Panc1 (cell line): ENCODE data around the gene BICD2.

ENCODE experiments used
- CTCF ChIP-seq: fragments of 450-650 bp; IDR thresholded peaks from 2 replicates; pipeline ENCODE4 v1.5.1; 2017; ENCODE audit warnings: mild to moderate bottlenecking
- POLR2AphosphoS5 ChIP-seq: IDR thresholded peaks from 2 replicates; pipeline ENCODE4 v1.6.1; 2012; ENCODE audit warnings: mild to moderate bottlenecking, low read depth, low read length, moderate library complexity
- REST ChIP-seq, 2 experiments: IDR thresholded peaks; 2 replicates each; pipeline ENCODE4 v1.6.1; 2011 to 2012; ENCODE audit warnings: low read depth in 2 of 2, control low read depth in 1 of 2, low read length in 1 of 2, mild to moderate bottlenecking in 1 of 2, moderate library complexity in 1 of 2; ENCODE audit not compliant: insufficient read depth in 1 of 2
- TCF7L2 ChIP-seq: IDR thresholded peaks from 2 replicates; pipeline ENCODE4 v1.6.1; 2011; ENCODE audit warnings: mild to moderate bottlenecking, low read depth, low read length, inconsistent platforms

GRCh38 chr9:92769990-92770359 lies 5.3 kb upstream of the BICD2 start:
- TF ChIP-seq CTCF, result no peak
- no peak for TF ChIP-seq POLR2AphosphoS5
- no peak for TF ChIP-seq REST (IDR thresholded peaks at IDR 0.05; ENCODE audit: insufficient read depth in 1 of 2, low read depth in 2 of 2, low read length in 1 of 2)
- TF ChIP-seq TCF7L2, result no peak
